Measurements from ENCODE around the gene SLC11A2. TPM values are rescaled to one million over a fixed set of nuclear protein-coding genes. Genes with fewer than 3 reads are reported as not detected.

The SLC11A2 gene
- total and polyA plus RNA-seq, 2 of the 8 experiments (the other 6 are each of a cell fraction or from before 2014, with no cell fraction given) = 55.0 to 61.5 TPM

DNA sequence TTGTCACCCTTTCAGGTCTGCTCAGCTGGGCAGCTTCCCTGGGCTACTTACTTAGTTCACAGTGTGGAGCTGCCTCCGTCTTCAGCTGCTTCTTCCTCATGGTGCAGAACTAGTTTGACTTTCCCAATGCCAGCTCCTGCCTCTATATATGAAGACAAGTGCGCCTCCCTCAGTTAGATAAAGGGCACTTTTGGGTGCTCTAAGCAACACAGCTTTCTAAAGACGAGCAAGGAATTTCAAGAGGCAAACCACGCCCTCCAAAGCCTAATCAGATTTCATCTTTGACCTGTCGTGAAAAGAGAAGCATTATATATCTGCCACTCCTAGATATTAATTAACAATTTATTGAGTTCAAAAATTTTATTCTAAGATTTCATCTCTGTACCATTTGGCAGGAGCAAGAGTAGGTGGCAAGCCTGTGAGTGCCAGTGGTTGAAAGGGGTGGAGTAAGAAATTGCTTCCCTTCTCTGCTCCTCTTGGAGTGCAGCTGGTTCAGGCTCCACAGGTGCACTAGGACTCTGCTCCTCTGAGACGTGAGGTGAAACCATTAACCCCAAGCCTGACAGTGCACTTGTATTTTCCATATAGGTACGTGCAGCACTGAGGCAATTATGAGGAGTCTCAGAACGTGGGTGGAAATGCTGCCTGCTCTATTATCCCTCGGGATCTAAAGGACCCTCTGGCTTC is 2.1 kb upstream of the SLC11A2 start:
- FAIRE-seq (no peak), DNase-seq (ENCODE audit: low read depth in 1 of 2, low spot score in 2 of 2) (peak in 1 of 2 experiments; percentile 38)
- H3K27me3 ChIP-seq (replicated peaks in 1 of 4; ENCODE audit: control insufficient read depth in 3 of 4, extremely low read depth in 1 of 4, insufficient read depth in 3 of 4, low read length in 3 of 4) = no peaks in the 10 kb centered on the region; a peak in 1 of 7 replicates
- H3K56ac ChIP-seq (replicated peaks; ENCODE audit: insufficient read length, low read depth, low read length) = no peak overlapping the region
- H3K4ac ChIP-seq (replicated peaks; ENCODE audit: insufficient read length, low read depth, low read length) = no peak overlapping the region
- no peak overlapping the region for H3K27ac ChIP-seq (ENCODE audit: low read depth, low read length)
- POLR2A ChIA-PET (ENCODE audit: partially characterized antibody) = interaction anchor here (0.8 to 4.2 kb wide), 8 partner anchors 15 to 203 kb away, joined by 3 to 30 read pairs (median 4); partner anchors contain the start of genes CSRNP2, LETMD1 and POU6F1
- no peak overlapping the region for H4K5ac ChIP-seq (ENCODE audit: insufficient read length, low read depth, low read length)
- CTCF ChIA-PET (ENCODE audit: partially characterized antibody) = interaction anchor here (0.5 to 8.0 kb wide), 20 partner anchors 9 to 310 kb away, joined by 3 to 66 read pairs (median 5); partner anchors contain the start of gene TMPRSS12
- no peak overlapping the region for H2BK20ac ChIP-seq (ENCODE audit: low read length)
- no peak overlapping the region for H3K23ac ChIP-seq (ENCODE audit: insufficient read length)
- no peak overlapping the region for H2BK120ac ChIP-seq (replicated peaks; ENCODE audit: low read depth, low read length)
- H3K36me3 ChIP-seq (ENCODE audit: control insufficient read depth in 2 of 4, insufficient read depth in 4 of 4, low read length in 3 of 4) = no peaks in the 10 kb centered on the region
- H2BK12ac ChIP-seq (ENCODE audit: low read depth, low read length) = no peak overlapping the region
- peak overlapping the region; percentile 26 to 50; a peak in 3 of 4 replicates for H3K4me2 ChIP-seq (ENCODE audit: insufficient read depth in 1 of 2, low read depth in 2 of 2, low read length in 2 of 2)
- no peak overlapping the region for H4K91ac ChIP-seq (replicated peaks; ENCODE audit: insufficient read length, low read length)
- H3K9me3 ChIP-seq (ENCODE audit: insufficient read depth in 2 of 2, low read depth in 1 of 2, low read length in 1 of 2) = no peaks in the 10 kb centered on the region
- H4K20me1 ChIP-seq (replicated peaks in 1 of 2; ENCODE audit: control insufficient read depth in 1 of 2, insufficient read depth in 2 of 2, low read length in 2 of 2) = no peaks in the 10 kb centered on the region
- peak overlapping the region in 2 of 4 experiments; percentile 2 to 20; a peak in 1 of 8 replicates for H3K4me3 ChIP-seq (ENCODE audit: extremely low read depth in 1 of 4, insufficient read depth in 2 of 4, low read depth in 3 of 4, low read length in 4 of 4)
- H3K23me2 ChIP-seq (ENCODE audit: low read depth, low read length) = peaks cover 1% of the 10 kb centered on the region; the same call in 1 of the 2 replicates
- 0 out of 2 replicates have a peak overlapping the region, but pooled peaks have one; percentile 19 for H3K18ac ChIP-seq (ENCODE audit: extremely low read depth, low read length)
- H3K79me2 ChIP-seq (ENCODE audit: control insufficient read depth in 1 of 2, insufficient read depth in 2 of 2, low read length in 2 of 2) = peaks cover 9 to 23% of the 10 kb centered on the region in 2 experiments
- H2BK5ac ChIP-seq (ENCODE audit: low read depth, low read length) = no peak overlapping the region
- H2AK5ac ChIP-seq (ENCODE audit: low read depth, low read length) = no peak overlapping the region
- H3K14ac ChIP-seq (ENCODE audit: insufficient read length) = no peak overlapping the region
- no peak overlapping the region for H4K8ac ChIP-seq (ENCODE audit: extremely low read depth, insufficient read depth, low read length)
- peaks cover 2% of the 10 kb centered on the region; the same call in 1 of the 2 replicates for H3K79me1 ChIP-seq (ENCODE audit: low read depth, low read length)
- H3K9ac ChIP-seq (replicated peaks in 1 of 4; ENCODE audit: extremely low read depth in 1 of 4, low read depth in 3 of 4, low read length in 3 of 4) = no peak overlapping the region
- H2BK15ac ChIP-seq (ENCODE audit: low read length) = no peak overlapping the region
- H3K4me1 ChIP-seq (replicated peaks in 1 of 4; ENCODE audit: control insufficient read depth in 3 of 4, insufficient read depth in 4 of 4, low read length in 3 of 4) = peaks cover 9 to 16% (median 13%) of the 10 kb centered on the region in 4 experiments
- WGBS, 2 experiments (ENCODE audit: extremely low coverage in 1 of 2, insufficient coverage in 1 of 2, insufficient read length in 1 of 2, insufficient replicate concordance in 2 of 2, low coverage in 1 of 2, low lambda C conversion rate in 2 of 2, missing lambda C conversion rate in 1 of 2) = 29% methylated on average over 8 of the region's 9 CpGs; no CpG with 5 or more reads in 1 of the 2 experiments
- peak overlapping the region; percentile 72; the same call in 1 of the 2 replicates for H2AFZ ChIP-seq (ENCODE audit: low read length)
- TF ChIP-seq SIN3A (conservative IDR thresholded peaks at IDR 0.05 in 1 of 2, IDR thresholded peaks at IDR 0.05 in 1 of 2; ENCODE audit: low read depth in 1 of 2, low read length in 2 of 2) (no peak), CBX5 (IDR thresholded peaks at IDR 0.05; ENCODE audit: low read depth, low read length) (no peak), RNF2 (IDR thresholded peaks at IDR 0.05; ENCODE audit: borderline replicate concordance, low read depth, low read length, missing control alignments, poor library complexity, severe bottlenecking) (no peak), TEAD4 (IDR thresholded peaks at IDR 0.05; ENCODE audit: low read depth, low read length) (no peak), SP2 (IDR thresholded peaks at IDR 0.05; ENCODE audit: low read length) (no peak), POLR2AphosphoS5 (IDR thresholded peaks at IDR 0.05; ENCODE audit: low read depth, low read length) (no peak), RAD21 (IDR thresholded peaks at IDR 0.05 in 1 of 2, conservative IDR thresholded peaks at IDR 0.05 in 1 of 2; ENCODE audit: low read depth in 2 of 2, low read length in 2 of 2) (peak; percentile 69 to 82), EGR1 (IDR thresholded peaks at IDR 0.05; ENCODE audit: borderline replicate concordance, low read depth, low read length) (no peak), POLR2A (IDR thresholded peaks at IDR 0.05; ENCODE audit: control extremely low read depth in 1 of 2, low read depth in 2 of 2, low read length in 2 of 2) (peak in 1 of 2 experiments; percentile 45; a peak in 1 of 3 replicates), BRCA1 (IDR thresholded peaks at IDR 0.05; ENCODE audit: low read depth, low read length) (no peak)
- TF ChIP-seq, protein P1, sequence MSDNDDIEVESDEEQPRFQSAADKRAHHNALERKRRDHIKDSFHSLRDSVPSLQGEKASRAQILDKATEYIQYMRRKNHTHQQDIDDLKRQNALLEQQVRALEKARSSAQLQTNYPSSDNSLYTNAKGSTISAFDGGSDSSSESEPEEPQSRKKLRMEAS (IDR thresholded peaks at IDR 0.05) = 0 out of 2 replicates have a peak, but pooled peaks have one; percentile 11

All from H1 (cell line).